GM18867 (cell line): ENCODE measurements around the gene PSMB9.

Source experiments
- ATAC-seq: cut with Tn5 transposase; IDR thresholded peaks from one replicate; pipeline ENCODE4 v1.9.1; 2021; ENCODE audit warnings: mild to moderate bottlenecking, moderate library complexity; ENCODE audit not compliant: unreplicated experiment

PSMB9 gene

DNA sequence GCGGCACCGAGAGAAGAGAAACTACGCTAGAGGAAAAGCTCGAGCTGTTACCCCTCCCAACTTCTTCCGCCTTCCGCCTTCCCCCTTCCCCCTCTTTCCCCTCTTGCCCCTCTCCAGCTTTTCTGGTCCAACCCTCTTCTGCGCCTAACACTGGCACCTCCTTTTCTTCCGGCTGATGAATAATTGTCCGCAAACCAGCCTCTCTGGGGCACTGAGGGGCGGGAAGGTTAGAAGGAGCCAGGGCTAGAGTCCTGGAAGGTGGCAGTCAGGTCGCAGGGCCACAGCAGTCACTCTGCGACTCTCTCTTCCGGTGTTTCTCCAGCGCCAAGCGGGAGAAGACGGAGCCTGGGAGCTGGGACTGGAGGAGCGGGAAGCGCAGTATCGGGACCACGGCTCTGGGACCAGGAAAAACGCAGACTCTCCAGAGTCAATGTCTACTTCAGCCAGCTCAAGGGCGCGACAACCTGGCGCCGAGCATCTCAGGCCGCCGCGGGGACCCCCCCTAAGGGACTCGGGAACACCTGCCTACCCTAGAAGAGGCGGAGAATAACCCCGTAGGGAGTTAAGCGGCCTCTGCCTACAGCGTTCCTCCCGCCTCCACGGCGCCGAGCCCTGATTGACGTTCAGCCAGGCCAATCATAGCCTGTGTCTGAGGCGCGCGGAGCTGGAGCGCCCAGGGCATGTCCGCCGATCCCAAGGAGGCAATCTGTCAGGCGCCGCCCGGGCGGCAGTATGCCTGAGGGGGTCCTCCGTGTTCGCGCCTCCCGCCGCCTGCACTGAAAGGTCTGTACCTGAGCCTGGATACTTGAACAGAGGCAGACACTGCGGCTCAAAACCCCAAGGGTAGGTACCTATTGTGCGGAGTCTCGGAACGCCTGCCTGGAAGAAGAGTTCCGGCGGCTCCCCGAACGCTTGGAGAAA lies 40.4 kb downstream of the PSMB9 start:
- ATAC-seq = peak; percentile 97

DNA sequence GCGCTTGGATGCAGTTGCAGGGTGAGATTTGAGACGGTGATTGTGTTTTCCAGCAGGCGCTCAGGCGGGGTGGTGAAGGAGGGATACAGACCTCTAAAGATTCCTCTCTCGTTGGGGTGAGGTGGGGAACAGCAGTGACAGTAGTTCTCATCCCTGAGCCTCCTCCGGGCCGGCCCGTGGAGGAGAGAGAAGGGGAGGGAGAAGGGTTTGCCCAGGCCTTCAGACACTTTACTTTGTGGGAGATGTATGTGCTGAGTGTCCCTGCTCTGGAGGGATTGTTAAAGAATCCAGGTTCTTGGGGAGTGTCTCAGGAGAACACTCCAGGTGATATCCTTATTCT lies 41.0 kb downstream of the PSMB9 start:
- no peak for ATAC-seq

DNA sequence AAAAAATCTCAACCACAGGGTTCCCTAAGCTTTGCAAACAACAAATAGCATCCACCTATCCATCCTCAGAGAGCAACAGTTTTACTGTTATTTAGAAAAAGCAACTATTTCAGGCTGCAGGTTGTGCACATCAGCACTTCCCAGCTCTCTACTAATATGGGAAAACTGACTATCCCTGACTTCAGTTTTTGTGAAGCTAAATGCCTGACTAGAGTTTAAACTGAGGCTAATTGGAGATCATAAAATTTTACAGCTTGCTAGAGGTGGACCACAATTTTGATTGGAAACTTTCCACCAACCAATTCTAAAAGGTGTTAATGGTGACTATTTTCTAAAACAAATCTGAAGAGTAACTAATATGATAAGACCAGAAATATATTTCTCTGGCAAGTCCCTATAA lies 50.0 kb downstream of the PSMB9 start:
- ATAC-seq = no peak

DNA sequence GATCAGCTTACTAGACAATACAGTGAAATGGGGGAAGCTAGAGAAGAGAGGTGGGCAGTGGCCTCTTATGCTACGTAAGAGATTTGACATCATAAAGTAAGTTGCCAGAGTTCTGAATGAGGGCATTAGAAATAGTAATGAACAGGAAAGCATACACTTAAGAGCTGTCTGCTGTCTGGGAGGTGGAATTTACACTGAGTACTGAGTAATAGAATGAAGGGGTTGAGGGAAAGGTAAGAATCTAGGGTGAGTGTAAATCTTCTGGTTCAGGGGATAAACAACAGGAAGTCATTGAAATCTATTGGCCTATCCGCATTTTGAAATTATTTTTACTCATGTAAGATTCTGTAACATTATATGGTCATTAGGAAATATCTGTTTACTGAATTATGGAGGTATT lies 51.1 kb downstream of the PSMB9 start:
- ATAC-seq = no peak

DNA sequence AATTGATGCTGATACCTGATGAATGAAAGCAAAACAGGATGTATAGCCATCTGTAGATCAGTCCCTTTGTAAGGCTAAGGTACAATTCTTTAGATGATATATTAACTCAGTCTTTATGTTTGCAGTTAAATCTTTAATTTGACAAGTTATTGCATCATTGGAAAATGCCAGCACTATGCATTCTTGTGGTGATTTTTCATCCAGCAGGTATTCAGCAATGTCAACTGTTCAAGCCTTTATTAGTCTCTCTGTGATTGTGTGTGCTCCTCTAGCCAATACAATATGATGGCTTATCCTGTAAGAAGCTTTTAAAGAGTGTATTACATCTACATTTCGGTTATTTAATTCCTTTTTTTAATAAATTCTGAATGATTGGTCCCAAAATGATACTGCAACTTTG lies 52.5 kb downstream of the PSMB9 start:
- no peak for ATAC-seq

GRCh38 chr6:32908897-32909296 lies 54.9 kb downstream of the PSMB9 start:
- ATAC-seq = no peak
